Testis (tissue), 2 donors: ENCODE data around the gene TNFRSF9.

ENCODE experiments used
- CTCF ChIP-seq, 3 experiments: fragments of 450-650 bp in 2 of 3; fragments of 200-600 bp in 1 of 3; sonication (generic) in 1 of 3; IDR thresholded peaks; one replicate each; pipeline ENCODE4 v1.5.1; 2016 to 2019; ENCODE audit warnings: antibody characterized with exemption in 3 of 3, mild to moderate bottlenecking in 2 of 3, moderate library complexity in 1 of 3
- POLR2A ChIP-seq: fragments of 450-650 bp; IDR thresholded peaks from one replicate; pipeline ENCODE4 v1.6.1; 2017; ENCODE audit warnings: antibody characterized with exemption, mild to moderate bottlenecking, moderate library complexity

- TF ChIP-seq CTCF (IDR thresholded peaks at IDR 0.05) (no peak), POLR2A (no peak)
Observed at GRCh38 chr1:7967196-7967595, 26.6 kb upstream of the TNFRSF9 start.
